Ureter (tissue), 1 donor: ENCODE data around the gene SIK3. TPM values are rescaled to one million over a fixed set of nuclear protein-coding genes. Genes with fewer than 3 reads are reported as not detected.

Experiments
- DNase-seq: peaks from one replicate; pipeline ENCODE4 v3.0.0-alpha.2; 2020; ENCODE audit warnings: low spot score
- total RNA-seq: library from RNA; stranded (reverse); gene quantifications from one replicate; pipeline ENCODE4 v1.2.4, GENCODE V29; 2023
- donor health status: DM: yes; HTN: yes; CAD: no.

Gene SIK3
- total RNA-seq, 1 donor from 2014 or later = 56.5 TPM

DNA sequence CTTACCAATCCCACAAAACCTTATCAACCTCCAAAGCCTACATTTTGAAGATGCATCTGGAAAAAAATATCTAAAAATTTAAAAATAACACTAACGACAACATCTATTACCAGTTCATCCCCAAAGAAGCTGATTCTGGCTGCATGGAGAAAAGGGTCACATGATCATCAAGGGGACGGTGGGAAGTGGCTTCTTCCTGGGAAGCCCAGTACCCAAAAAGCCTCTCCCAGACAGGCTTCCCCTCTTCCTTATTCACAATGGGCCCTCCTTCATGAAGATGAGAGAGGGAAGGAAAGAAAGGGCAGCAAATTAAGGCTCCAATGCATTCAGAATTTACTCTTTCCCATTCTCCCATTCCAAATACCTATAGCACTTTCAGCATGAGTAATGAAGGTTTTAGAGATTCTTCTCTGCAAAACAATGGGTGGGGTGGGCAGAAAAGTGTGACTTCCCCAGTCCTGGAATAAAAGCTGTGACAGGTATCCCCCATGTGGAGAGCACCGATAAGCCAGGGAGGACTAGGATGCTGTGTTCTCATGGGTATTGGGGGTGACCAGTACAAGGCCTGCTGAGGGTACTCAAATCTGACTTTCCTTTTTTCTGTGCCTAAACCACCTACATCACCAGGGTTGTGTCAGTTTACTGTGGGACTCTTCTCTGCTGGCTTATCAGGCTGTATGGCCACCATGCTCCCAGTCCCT is 88.2 kb downstream of the SIK3 start:
- no peak for DNase-seq

DNA sequence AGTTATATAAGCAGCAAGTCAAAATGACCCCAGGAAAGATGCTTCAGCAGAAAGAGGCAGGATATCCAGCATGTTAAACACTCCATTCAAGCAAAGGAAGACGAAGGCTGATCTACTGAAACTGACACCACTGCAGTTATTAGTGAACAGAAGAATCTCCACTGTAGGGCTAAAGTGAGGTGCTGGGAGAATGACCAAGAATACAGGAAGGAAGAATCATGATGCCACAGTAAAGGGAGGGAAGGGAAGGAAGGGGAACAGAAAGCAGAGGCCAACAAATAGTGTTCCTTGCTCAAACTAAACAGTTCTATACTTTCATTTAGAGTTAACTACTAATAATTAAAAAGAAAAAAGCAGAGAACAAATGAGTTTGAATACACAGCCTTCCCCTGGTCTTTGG is 92.5 kb downstream of the SIK3 start:
- no peak for DNase-seq

GRCh38 chr11:117002639-117003299 is 95.5 kb downstream of the SIK3 start:
- DNase-seq = no peak

DNA sequence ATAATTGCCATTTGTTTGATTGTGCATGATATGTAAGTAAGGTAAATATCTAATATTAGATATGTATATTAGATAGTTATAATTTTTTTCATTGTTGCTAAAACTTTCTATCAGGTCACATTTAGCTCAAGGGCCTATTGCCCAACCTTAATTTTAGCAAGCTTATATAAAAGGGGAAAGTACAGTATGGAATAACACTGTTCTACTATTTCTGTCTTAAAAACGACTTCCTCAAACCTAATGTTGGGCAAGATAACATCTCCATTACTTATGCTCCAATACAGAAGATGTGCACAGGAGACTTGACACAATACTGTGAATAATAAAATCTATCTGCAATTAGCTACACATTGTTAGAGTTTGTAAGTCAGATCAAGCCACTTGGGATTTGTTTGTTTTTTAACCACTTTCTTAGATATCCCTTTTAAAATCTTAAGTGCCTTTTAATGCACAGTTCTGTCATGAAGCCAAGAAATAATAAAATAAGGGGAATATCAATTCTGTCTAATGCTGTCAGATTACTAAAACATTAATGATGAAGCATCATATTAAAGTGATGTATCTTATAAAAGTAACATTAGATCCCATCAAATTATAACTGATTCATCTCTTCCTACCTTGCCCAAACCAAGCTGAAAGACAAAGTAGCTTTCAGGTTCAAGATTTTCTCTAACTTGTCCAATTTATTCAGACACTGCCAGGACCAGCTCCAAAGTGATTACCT is 98.1 kb downstream of the SIK3 start:
- DNase-seq = no peak

DNA sequence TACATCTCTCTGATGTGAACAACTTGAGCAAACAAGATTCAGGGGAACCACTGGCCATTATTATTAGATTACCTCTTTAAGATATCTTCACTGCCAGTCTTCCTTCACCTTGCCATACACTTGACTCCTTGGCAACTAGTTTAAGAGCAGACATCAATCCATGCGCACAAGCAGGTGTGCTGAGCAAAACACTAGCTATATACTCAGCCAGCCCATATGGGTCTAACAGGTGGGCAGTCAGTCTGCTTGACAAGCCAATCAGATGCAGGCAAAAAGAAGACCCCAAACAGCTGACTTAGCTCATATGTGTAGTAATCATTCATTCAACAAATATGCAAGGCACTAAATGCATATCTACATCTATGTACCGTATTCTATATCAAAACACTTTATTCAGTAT is 101.2 kb downstream of the SIK3 start:
- DNase-seq = no peak

DNA sequence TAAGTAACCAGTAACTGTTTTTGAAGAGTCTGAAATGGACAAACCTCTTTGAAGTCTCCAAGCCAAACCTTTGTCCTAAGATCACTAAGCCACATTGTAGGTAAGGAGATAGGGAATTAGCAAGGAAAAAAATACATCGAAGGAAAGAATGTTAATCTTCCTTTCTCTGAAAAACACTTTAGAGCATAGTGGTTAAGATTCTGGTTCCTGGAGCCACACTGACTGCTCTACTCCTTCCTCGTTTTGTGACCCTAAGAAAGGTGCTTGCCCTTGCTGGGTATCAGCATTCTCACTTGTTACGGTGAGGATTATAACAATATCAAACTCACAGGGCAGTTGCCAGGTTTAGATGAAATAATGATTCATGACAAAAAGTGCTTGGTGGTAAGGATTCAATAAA is 104.0 kb downstream of the SIK3 start:
- no peak for DNase-seq

DNA sequence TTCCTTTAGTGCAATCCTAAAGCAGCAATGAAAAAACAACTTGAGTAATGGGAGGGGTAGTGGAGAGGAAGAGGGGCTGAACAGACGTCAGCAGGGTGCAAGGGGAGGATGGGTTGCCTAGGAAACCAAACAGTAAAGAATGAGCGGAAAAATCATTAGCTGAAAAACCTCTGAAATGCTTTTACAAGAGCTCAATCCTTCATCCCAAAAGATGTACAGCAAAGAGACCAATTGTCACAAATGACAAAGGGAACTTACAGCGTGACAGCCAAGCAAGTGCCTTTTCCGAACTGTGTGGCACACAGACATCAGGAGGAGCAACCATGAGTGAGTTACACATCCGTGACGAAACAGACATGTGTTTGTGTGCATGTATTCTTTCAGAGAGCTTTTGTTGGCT is 104.6 kb downstream of the SIK3 start:
- no peak for DNase-seq

DNA sequence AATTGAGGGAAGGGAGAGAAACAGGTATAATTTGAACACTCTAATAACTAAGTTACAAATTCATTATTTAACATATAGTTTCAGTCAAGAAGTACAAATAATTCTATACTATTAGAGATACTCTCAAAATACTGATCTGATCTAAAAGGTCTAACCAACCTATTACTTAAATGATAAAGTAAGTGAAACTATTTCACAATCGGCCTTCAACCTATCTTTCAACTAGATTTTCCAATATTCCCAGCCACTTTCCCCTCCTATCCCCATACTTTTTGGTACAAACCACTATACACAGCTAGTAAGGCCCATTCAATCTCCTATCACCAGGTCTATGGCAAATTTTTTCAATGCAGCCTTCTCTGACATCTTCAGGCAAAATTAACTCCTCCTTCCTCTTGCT is 106.7 kb downstream of the SIK3 start:
- no peak for DNase-seq

DNA sequence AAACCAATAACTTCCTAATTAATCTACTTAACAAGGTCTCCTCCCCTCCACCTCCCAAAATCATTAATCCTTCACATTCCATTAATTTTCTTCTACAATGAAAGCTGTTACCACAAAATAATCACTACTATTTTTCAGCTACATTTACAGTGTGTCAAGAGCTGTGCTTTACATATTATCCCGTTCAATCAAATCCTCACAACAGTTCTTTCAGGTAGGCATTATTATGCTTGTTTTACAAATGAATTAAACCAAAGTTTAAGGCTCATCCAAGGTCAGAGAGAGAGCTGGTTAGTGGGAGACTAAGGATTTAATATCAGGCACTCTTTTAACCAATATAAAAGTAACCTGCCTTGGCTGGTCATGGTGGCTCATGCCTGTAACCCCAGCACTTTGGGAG is 107.4 kb downstream of the SIK3 start:
- DNase-seq = no peak

GRCh38 chr11:116990061-116990473 is 108.2 kb downstream of the SIK3 start:
- no peak for DNase-seq

- DNase-seq = no peak
These were observed 109.0 kb downstream of the SIK3 start for GRCh38 chr11:116989184-116989583.

GRCh38 chr11:116986521-116987105 is 111.6 kb downstream of the SIK3 start:
- no peak for DNase-seq

- DNase-seq = no peak
These were observed 113.6 kb downstream of the SIK3 start for GRCh38 chr11:116984589-116984988.

GRCh38 chr11:116984186-116984585 is 114.0 kb downstream of the SIK3 start:
- DNase-seq = no peak

- no peak for DNase-seq
These were observed 116.9 kb downstream of the SIK3 start for GRCh38 chr11:116981266-116981885.

DNA sequence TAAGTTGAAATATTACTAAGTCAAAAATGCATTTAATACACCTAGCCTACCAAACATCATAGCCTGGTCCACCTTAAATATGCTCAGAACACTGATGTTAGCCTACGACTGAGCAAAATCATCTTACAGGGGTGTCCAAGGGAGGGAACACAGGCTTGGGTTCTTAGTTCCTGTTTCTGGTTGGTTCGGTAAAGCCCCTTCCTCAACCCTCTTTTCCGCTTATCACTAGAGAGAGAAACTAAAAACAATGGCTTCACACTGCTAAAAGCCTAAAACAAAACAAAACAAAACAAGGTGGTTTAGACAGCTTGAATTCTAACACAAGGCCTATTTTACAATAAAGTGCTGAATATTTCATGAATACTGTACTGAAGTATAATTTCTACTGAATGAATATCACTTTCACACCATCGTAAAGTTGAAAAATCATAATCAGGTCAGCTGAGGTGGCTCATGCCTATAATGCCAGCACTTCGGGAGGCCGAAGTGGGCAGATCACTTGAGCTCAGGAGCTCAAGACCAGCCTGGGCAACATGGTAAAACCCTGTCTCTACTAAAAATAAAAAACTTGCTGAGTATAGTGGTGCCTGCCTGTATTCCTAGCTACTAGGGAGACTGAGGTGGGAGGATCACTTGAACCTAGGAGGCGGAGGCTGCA is 118.0 kb downstream of the SIK3 start:
- no peak for DNase-seq

- no peak for DNase-seq
These were observed 121.2 kb downstream of the SIK3 start for GRCh38 chr11:116976941-116977570.

DNA sequence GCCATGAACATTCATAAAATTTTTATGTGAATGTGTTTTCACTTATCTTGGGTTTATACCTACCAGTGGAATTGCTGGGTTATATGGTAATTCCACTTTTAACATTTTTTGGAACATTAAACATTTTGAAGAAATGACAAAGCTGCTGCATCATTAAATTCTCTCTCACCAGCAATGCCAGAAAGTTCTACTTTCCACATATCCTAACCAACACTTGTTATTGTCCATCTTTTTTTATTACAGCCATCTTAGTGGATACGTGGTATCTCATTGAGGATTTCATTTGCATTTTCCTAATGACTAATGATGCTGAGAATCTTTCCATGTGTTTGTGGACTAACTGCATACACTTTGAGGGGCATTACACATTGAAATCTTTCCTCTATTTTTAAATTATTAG is 122.6 kb downstream of the SIK3 start:
- DNase-seq = no peak

DNA sequence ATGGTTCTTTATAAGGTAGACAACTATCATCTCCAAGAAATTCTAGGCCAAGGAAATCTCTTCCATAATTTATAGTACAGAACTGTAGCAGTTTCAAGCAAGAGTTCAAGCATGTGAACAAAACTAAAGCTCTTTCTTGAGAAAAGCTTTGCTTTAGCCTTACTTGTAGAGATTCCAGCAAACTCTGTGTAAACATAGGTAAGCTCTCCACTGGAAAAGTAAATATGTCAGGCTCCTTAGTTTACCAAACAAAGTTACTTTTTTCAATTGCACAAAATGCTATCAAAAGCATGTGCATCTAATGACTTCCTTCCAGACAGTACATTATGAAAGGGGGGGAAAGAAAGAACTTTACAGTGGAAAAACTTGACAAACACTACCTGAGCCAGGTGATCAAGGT is 125.0 kb downstream of the SIK3 start:
- DNase-seq = no peak

- DNase-seq = no peak
These were observed 125.5 kb downstream of the SIK3 start for GRCh38 chr11:116972691-116973090.
